Central memory CD4-positive, alpha-beta T cell (primary cell): ENCODE measurements around the gene CCDC85A.

Experiments used
- DNase-seq: peaks from one replicate; pipeline ENCODE4 v3.0.0; 2022

Gene CCDC85A

DNA sequence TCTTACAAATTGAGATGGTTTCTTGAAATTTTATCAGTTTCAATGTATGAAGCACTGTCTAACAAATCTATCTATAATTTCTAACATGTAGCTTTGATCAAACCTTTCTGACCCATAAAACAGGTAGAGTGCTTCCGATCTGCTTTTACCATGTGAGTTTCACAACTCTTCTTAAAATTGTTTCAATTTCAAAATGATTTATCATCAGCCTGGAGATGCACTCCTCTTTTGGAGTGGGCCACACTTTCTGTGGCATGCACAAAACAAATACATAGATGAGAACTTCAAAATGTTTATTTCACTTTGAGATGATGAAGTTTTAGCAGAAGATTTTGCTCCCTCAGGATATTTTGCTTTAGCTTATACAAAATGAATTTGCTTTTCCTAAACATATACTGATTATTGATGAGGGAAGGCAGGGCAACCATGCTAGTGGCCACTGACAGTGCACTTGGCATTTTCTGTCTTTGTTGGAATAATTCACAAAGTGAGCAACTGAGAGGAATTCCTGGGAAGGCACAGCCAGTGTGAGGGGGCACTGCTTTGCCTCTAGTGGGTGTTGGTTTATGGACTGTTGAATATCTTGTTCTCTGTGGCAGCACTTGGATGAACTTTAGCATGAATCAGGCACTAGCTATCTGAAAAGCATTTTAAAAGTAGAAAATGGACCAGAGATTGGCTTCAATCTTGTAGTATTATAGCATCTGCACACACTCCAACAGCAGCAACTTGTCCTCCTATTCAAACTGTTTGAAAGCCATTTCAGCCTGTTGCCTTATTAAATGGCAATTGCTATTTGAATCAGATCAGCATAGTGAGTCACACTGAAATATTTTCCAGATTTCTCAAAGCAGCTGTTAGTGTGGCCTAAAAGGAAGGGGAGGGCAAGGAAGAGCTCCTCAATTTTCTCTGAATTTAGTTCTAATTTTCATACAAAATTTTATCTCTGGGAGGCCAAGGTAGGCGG, 193.2 kb downstream of the CCDC85A start:
- no peak for DNase-seq

DNA sequence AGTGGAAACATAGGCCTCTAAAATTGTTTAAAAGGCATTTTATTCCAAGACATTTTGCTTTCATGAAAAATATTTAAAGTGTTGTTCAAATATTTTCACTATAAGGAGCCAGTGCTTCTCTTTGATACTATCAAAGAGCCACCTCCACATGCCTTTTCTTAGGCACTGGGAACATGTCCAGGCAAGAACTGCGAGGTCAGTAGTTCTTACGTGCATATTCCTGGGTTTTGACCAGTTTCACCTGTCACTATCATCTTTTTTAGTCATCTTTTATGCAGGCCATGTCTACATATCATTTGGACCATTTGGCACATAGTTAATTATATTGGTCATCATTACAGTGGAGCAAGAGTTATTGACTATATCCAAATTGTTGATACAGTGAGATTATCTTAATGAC, 195.3 kb downstream of the CCDC85A start:
- no peak for DNase-seq

DNA sequence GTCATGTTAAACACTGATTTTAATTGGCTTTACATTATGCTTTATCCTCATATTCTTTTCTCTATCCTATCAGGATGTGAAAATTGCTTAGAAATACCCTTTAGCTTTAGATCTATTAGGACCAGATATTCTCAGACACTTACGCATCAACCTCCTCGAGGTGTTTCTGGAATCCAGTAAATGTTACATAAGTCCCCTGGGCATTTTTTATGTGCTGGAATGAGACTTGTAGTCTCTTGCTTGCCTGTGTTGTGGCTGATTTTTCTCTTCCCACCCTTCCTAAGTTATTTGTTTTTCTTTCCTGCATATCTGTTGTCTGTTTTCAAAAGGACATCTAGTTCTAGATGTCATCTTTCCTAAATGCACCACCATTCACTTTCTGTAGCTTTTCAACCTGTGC, 197.1 kb downstream of the CCDC85A start:
- no peak for DNase-seq

DNA sequence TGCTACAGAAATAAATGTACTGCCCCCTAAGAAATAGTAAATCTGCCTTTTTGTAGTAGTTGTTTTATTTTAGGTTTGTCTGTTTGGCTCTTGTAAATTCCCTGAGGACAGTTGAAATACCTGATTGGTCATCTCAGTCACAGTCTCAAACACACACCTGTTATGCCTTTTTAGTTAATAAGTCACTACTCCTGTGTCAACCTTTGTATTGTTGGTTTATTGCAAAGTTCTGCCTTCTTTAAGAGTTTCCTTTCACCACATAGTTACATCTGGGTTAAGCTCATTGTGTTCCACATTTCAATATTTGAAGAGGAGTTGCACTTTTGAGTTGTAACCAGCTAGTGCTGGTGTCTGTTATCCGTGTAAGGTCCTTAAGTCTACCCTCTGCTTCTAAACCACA, 198.7 kb downstream of the CCDC85A start:
- no peak for DNase-seq

DNA sequence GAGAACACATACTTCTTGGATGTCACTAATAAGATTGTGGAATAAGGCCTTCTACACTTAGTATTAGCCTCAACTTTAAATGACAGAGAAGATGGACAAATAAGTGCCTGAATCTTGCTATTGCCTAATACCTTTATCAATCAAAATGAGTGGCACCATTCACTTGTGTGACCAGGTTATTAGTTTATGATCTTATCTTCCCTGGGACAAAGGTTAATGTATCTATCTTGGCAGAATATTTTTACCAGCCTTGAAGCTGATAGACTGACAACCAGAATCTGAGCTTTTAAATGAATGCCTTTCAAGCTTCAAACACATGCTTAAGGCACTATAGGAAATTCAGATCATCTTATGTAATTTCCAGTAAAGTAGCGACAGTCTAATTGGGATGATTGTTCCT, 202.9 kb downstream of the CCDC85A start:
- DNase-seq: no peak

DNA sequence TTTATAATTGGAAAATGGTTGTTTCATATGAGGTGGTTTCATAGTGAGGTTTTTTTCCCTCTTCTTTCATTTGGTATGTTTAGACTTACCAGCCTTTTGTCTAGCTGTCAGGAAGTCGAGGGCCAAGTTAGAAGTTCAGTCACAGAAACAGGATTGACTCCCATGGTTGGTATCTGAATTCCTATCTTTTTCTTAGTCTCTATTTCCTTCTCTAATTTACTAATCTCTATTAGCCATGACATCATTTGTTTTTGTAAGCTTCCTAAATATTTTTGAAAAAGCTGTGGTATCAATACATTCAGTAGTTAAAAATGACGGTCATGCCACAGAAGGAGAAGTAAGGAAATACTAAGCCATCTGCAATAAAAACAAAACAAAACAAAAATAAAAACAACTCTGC, 206.9 kb downstream of the CCDC85A start:
- no peak for DNase-seq

DNA sequence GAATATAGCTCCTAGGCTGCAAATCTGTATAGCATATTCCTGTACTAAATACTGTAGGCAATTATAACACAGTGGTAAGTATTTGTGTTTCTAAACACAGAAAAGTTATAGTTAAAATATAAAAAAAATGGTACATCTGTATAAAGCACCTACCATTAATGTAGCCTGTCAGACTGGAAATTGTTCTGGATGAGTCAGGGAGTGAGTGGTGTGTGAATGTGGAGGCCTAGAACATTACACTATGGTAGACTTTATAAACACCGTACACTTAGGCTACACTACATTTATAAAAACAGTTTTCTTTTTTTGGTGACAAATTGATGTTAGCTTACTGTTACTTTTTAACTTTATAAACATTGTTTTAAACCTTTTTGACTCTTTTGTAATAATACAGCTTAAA, 226.3 kb downstream of the CCDC85A start:
- no peak for DNase-seq

DNA sequence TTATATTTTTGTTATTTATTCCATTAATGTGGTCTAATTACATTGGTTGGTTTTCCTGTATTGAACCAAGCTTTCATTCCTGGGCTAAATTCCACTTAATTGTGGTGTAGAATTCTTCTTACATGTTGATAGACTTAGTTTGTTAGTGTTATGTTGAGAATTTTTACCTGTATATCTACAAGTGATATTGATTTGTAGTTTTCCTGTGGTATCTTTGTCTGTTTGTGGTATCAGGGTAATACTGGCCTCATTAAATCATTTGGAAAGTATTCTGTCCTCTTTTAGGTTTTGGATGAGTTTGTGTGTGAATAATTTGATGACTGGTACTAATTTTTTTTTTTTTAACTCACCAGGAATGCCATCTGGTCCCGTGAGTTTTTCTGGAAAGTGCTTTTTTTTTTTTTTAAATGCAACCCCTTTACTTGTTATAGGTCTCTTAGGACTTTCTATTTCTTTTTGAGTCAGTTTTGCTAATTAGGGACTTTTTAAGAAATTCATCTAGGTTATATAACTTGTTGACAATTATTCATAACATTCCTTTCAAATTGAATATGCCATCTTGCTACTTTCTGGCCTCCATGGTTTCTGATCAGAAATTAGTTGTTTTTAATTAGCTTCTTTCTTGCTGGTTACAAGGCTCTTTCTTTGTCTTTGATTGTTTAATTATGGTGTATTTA, 232.8 kb downstream of the CCDC85A start:
- no peak for DNase-seq
